NCI-H2107 treated with DMSO at 0.1 percent for 48 hours (cell line): ENCODE data around the gene ADARB1.

Experiments
- DNase-seq: peaks from one replicate; lab custom pipeline; 2025; ENCODE audit not compliant: unreplicated experiment; lab: John Stamatoyannopoulos, UW

Gene ADARB1

GRCh38 chr21:45091550-45092322 is 17.4 kb downstream of the ADARB1 start:
- no peak for DNase-seq

- DNase-seq = no peak
Measured at GRCh38 chr21:45093035-45093532, 18.7 kb downstream of the ADARB1 start.

DNA sequence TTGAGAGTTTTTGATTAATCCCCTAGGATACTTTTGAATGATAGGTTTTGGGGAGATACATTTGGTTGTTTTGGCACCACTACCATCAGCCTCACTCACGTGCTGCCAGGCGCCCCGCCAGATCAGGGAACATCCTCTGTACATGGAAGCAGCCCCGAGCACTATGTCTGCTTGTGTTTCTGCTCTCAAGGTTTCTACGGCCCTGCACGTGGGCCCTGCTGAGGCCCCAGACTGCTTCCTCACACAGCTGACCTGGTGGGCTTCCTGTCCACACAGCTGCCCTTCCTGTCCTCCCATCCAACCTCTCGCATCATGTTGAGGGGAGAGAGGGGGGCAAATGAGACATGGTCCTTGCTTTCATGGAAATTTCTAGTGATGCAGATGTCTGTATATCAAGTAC is 20.0 kb downstream of the ADARB1 start:
- no peak for DNase-seq

- DNase-seq = no peak
Measured at GRCh38 chr21:45095505-45095904, 21.1 kb downstream of the ADARB1 start.

DNA sequence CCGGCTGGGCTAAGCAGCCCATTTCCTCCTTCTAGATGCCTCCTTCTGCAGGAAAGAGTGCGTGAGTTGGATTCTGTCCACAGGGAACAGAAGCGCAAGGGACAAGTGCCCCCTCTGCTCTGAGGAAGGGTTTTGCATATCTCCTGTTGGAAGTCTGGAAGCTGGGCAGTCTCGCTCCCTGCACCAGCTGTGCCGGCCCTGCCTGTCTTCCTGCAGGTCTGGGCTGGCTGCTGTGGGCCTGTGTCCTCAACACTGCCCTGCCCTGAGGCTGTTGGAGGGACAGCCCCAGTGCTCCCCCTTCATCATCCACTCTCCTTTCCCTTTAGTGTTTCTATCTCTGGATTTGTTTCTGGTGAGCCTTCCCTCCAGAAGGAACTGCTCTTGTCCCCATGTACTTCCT is 21.8 kb downstream of the ADARB1 start:
- DNase-seq = no peak

- no peak for DNase-seq
Measured at GRCh38 chr21:45097827-45098387, 23.5 kb downstream of the ADARB1 start.

GRCh38 chr21:45098867-45099266 is 24.5 kb downstream of the ADARB1 start:
- DNase-seq = no peak

- no peak for DNase-seq
Measured at GRCh38 chr21:45099571-45099970, 25.2 kb downstream of the ADARB1 start.

DNA sequence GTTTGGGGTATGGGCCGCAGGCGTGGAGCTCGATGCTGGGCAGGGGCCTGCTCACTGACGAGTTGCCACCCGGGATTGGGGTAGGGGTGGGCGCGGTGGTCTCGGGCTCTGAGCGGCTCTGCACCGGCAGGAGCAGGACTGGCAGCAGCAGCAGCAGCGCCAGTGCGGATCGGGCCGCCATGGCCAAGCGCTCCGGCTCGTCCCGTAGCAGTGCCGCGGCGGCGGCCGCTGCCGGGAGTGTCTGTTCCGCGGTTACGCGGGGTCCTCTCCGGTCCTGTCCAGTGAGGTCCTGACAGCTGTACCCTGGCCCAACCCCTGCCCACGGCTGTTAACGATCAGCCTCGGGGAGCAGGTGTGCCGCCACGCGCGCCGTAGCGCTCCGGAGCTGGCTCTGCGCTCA is 26.5 kb downstream of the ADARB1 start:
- no peak for DNase-seq

DNA sequence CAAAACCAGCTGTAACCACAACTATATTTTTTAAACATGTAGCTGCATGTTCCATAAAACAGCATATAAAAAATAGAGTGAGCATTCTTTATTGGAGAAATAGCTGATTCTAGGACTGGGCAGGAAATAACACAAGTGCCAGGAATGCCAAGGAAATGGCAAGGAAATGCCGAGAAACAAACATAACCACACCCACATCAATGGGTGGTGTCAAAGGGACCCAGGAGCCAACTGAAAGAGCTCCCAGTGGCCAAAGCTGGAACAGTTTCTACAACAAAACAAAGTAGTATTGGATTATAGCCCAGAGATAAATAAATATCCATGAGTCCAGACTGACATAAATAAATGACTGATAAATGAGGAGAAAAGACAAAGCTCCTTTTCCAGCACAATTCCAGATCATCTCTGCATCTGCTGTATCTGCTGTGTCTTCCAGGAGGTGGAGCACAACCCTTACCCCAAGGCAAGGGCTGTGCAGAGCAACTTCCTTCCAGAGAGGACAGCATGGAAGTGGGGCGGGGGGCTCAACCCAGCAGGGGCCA is 28.1 kb downstream of the ADARB1 start:
- no peak for DNase-seq

DNA sequence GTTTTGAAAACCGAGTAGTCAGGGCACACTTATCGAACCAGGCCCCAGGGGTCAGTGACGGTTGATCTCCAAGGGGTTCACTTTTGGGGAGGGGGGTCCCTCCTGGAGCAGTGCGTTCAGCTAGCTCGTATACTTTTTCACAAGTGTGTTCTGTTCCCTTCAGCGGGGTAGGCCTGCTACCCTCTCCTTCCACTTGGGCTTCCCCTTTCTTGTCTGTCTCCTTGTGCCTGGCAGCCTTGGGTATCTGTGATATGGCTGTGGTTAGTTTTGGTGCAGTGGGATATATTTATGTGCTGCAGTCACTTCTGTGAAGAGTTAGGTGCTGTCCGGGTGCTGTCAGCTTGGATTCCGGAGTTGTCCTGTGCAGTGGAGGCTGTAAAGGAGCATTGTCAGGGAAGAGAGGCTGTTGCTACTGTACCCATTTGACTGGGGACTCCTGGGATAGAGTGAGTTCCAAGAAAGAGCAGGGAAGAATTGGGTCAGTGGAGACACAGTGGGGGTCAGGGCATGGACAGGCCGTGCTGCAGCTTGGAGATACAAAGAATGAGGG is 29.7 kb downstream of the ADARB1 start:
- no peak for DNase-seq

DNA sequence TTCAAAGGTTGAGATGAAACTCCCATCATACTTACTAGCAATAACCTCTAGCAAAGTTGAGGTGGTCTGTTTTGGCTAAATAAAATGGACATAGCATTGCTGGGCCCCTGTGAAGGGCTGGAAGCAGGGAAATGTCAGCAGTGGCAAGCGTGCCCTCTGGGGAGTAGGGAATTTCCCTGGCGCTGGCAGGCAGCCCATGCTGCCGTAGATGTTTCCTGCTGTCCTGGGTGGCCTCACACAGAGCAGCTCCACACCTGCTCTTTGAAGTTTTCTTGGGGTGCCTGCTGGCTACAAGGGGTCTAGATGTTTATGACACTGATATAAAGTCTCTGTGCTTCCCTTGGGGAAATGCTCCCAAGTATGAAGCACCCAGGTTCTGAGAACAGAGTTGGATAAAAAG is 30.2 kb downstream of the ADARB1 start:
- peak; percentile 36 for DNase-seq

DNA sequence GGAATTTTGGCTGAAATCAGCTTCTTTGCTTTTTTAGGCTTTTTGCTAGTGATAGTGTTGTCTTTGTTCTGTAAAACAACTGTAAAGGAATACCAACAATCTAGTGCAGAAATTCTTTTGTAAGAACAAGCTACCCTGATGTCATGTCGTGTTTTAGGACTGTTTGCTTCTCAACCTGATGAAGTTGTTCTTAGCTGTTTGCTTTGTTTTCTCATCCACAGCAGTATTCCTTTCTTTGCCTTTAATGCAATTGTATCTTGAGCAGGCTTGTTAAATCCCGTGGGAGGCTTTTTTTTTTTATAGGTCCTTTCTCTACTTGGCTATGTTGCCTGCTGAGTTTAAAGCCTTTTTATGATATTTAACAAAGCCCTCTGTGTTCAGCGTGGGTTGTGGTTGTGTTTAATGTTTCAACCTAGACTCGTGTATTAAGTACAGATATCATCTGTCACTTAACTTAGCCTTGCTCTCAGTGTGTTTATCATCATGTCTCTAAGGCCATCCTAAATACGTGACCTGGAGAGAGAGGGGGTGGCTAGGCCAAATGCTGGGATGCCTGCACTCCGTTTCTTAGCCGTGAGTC is 31.6 kb downstream of the ADARB1 start:
- DNase-seq = no peak

DNA sequence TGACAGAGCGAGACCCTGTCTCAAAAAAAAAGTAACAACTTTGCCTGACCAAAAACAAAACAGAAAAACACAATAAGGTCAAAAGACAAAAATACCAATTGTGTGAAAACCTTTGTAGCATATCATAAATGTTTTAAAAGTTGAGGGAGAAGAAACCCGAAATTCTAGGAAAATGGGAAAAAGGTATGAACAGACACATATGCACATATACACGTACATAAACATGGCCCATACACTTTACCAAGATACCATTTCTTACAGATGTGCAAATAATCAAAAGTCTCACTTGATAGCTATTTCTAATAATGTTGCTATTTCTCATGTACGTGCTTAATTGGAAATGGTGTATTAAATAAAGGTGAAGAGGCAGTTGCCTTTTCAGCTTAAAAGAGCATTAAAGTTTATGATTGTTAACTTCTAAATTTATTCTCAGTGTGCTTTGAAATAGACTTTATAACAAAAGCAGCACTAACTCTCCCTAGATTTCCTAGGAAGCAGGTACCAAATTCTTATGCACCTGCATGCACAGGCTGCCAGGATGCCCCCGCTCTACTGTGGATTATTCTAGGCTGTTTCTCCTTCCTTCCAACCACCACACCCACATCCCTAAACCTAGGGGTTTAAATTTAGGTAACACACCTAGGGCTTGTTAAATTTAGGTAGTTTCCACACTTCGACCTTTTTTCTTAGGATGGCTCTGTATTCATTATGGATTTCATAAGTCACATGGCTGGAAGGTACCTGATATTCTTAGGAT is 33.8 kb downstream of the ADARB1 start:
- DNase-seq = no peak

DNA sequence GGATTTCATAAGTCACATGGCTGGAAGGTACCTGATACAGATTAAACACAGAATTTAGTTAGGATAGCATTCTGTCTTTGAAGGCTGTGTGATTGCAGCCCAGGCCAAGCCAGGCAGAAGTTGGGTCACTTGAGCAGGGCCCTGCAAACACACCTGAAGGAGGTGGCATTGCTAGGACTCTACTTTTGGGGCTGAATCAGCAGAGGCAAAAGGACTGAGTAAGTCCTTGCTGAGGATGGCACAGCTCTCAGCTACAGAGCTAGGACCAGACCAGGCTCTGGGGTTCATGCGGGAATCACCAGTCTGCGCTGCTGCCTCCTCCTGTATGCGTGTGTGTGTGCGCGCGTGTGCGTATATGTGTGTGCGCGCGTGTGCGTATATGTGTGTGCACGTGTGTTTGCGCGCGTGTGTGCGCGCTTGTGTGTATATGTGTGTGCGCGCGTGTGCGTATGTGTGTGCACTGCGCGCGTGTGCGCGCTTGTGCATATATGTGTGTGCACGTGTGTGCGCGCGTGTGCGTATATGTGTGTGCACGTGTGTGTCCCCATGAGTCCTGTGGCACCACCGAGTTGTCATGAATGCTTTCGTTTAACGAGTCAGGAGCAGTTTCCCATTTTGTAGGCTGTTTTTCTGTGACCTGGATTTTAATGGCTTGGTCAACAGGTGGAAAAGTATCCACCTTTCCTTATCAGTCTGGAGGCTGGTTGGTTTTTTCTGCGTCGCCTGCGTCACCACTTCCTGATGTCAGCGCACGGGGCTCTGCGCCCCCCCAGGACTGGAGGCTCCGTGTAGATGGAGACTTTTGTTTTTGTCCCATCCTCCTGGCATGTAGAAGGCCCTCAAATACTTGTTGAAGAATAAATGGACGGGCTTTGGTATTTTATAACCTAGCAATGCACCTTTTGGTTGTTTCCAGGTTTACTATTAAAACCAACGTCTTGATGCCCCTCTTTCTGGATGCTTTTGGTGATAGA is 34.7 kb downstream of the ADARB1 start:
- DNase-seq = no peak

- peak; percentile 36 for DNase-seq
Measured at GRCh38 chr21:45109831-45110492, 35.6 kb downstream of the ADARB1 start.

GRCh38 chr21:45110873-45111624 is 36.7 kb downstream of the ADARB1 start:
- no peak for DNase-seq

- no peak for DNase-seq
Measured at GRCh38 chr21:45111703-45112102, 37.3 kb downstream of the ADARB1 start.

DNA sequence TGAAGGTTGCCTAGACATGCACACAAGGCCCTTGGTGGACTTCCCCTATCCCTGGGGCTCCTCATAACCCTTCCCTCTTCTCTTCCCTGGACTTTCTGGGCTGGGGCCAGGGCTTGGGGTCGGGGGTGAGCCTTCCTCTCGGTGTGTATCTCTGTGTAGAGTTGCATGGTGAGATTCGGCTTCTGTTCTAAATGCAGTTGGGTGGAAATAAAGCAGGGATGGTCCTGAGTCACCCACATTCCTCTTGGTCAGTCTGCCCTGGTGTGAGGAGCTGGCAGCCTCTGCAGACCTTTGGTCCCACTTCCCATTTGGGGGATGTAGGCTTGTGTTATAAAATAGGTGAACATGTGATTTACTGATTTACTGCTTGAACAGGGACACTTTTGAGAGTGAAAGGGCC is 38.0 kb downstream of the ADARB1 start:
- DNase-seq = no peak
